ENCODE data around the gene PRKN.
A peak's percentile ranks its signal among the peaks of the same experiment; 100 is the strongest.

DNA sequence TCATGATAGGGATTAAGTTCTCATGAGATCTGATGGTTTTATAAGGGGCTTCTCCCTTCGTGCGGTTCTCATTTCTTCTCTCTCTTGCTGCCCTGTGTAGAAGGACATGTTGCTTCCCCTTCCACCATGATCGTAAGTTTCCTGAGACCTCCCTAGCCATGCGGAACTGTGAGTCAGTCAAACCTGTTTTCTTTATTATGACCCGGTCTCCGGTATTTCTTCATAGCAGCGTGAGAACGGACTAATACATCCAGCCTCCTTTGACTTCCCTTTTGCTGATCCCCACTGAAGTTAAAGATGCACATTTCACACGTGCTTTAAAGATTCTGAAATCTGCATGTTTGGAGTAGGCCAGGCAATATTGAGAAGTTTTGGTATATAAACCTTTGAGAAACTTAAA, 543.1 kb downstream of the PRKN start:
- TF ChIP-seq POLR2AphosphoS5 (IDR thresholded peaks at IDR 0.05; ENCODE audit: low read depth) (peak; percentile 23; the same call in 1 of the 2 replicates), GABPA (IDR thresholded peaks at IDR 0.05; ENCODE audit: low read depth) (no peak), REST (IDR thresholded peaks at IDR 0.05; ENCODE audit: insufficient replicate concordance, low read depth) (no peak)
- TF ChIP-seq, protein P1, sequence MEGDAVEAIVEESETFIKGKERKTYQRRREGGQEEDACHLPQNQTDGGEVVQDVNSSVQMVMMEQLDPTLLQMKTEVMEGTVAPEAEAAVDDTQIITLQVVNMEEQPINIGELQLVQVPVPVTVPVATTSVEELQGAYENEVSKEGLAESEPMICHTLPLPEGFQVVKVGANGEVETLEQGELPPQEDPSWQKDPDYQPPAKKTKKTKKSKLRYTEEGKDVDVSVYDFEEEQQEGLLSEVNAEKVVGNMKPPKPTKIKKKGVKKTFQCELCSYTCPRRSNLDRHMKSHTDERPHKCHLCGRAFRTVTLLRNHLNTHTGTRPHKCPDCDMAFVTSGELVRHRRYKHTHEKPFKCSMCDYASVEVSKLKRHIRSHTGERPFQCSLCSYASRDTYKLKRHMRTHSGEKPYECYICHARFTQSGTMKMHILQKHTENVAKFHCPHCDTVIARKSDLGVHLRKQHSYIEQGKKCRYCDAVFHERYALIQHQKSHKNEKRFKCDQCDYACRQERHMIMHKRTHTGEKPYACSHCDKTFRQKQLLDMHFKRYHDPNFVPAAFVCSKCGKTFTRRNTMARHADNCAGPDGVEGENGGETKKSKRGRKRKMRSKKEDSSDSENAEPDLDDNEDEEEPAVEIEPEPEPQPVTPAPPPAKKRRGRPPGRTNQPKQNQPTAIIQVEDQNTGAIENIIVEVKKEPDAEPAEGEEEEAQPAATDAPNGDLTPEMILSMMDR (IDR thresholded peaks at IDR 0.05; ENCODE audit: insufficient read depth, low read length): no peak
